Measurements from ENCODE around the gene OPALIN.

The OPALIN gene

DNA sequence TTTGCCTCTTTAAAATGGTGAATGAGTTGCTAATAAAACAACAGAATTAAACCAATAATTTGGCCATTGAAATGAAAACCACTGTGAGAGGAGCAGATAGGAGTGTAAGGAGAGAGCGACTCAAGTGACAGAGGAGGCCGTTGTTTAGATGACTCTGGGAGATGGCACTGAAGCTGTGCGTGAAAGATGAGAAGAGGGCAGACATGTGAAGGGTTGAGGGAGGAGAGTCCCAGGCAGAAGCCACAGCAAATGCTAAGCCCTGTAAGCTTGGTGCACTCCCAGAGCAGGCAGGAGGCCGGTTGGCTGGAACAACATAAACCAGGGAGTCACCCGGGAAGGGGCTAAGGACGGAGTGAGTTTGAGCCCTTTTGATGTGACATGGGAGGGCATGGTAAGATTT, 814 bp upstream of the OPALIN start:
- no peaks in the 10 kb centered on the region for H3K36me3 ChIP-seq (ENCODE audit: low read length)
- H3K27me3 ChIP-seq (ENCODE audit: low read length), result no peaks in the 10 kb centered on the region
- H3K9me3 ChIP-seq (ENCODE audit: insufficient read depth, low read length), result no peaks in the 10 kb centered on the region
- no peaks in the 10 kb centered on the region for H3K79me2 ChIP-seq (ENCODE audit: insufficient read depth, low read length)
- no peaks in the 10 kb centered on the region for H3F3A ChIP-seq (ENCODE audit: insufficient read depth)
- no peak for TF ChIP-seq EZH2phosphoT487 (conservative IDR thresholded peaks at IDR 0.05; ENCODE audit: low read length)
- TF ChIP-seq, protein P1, sequence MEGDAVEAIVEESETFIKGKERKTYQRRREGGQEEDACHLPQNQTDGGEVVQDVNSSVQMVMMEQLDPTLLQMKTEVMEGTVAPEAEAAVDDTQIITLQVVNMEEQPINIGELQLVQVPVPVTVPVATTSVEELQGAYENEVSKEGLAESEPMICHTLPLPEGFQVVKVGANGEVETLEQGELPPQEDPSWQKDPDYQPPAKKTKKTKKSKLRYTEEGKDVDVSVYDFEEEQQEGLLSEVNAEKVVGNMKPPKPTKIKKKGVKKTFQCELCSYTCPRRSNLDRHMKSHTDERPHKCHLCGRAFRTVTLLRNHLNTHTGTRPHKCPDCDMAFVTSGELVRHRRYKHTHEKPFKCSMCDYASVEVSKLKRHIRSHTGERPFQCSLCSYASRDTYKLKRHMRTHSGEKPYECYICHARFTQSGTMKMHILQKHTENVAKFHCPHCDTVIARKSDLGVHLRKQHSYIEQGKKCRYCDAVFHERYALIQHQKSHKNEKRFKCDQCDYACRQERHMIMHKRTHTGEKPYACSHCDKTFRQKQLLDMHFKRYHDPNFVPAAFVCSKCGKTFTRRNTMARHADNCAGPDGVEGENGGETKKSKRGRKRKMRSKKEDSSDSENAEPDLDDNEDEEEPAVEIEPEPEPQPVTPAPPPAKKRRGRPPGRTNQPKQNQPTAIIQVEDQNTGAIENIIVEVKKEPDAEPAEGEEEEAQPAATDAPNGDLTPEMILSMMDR (IDR thresholded peaks at IDR 0.05; ENCODE audit: insufficient read depth, low read length, poor library complexity, severe bottlenecking), result no peak
- H3K9ac ChIP-seq (ENCODE audit: low read length), result no peak overlapping the region
- H3K4me3 ChIP-seq (ENCODE audit: insufficient read depth, low read length, poor library complexity, severe bottlenecking), result no peak overlapping the region
- no peaks in the 10 kb centered on the region for H3K9me2 ChIP-seq (replicated peaks; ENCODE audit: insufficient read depth, low read length)
- no peak overlapping the region for H3K4me2 ChIP-seq (ENCODE audit: low read depth, low read length, poor library complexity, severe bottlenecking)
- H4K20me1 ChIP-seq (ENCODE audit: low read depth, low read length), result no peaks in the 10 kb centered on the region
- no peak overlapping the region for H2AFZ ChIP-seq (ENCODE audit: low read depth, low read length, severe bottlenecking)
- H3K27ac ChIP-seq (ENCODE audit: low read depth, low read length), result no peak overlapping the region

DNA sequence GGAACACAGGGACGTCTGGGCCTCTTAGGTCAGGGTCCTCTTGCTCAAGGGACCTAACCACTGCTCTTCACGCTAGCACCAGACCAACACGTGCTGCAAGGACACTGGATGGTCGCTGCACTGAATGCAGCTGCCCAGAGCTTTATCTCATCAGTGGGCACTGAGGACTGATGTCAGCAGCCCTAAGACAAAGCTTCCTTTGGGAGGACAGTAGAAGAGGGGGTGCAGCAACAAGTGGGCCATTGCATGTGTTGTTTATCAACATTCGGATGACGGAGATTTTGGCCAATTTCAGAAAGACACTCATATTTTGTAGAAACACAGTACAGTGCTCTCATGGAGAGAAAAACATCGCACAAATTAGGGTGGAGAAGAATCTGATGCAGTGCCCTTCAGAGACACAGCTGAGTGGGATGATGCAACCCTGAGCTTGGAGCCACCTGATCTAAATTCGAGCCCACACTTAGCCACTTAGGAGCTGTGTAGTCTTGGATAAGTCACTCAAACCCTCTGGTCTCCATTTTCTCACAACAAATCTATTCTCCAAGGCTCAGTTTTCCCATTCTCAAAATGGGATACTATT, 1.7 kb downstream of the OPALIN start:
- H3K27ac ChIP-seq (ENCODE audit: low read depth, low read length), result no peak overlapping the region

DNA sequence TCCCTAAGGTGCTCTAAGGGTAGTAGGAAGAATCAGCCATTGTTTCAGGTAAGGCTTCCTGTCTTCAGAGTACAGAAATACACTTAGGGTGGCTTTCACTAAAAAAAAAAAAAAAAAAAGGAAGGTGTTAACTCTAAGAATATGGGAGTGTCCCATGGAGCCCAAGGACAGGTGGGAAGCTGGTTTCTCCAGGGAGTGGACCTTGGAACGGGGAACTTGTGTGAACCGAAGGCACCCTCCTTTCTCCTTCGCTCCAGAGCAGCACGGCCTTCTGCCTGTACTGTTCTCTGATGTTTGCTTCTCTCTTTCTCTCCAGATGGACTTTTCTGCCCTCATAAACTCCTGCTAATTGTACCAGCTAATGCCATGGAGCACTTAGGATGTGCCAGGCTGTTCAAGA, 6.2 kb downstream of the OPALIN start:
- H3K27ac ChIP-seq (ENCODE audit: low read depth, low read length), result no peak overlapping the region
- TF ChIP-seq, protein P1 (IDR thresholded peaks at IDR 0.05; ENCODE audit: insufficient read depth, low read length, poor library complexity, severe bottlenecking), result no peak
- no peak for TF ChIP-seq EZH2phosphoT487 (conservative IDR thresholded peaks at IDR 0.05; ENCODE audit: low read length)

More for the DNA sequence above, 1.7 kb downstream of the OPALIN start:
- Histone ChIP-seq H3K4me3 (ENCODE audit: insufficient read depth, low read length, poor library complexity, severe bottlenecking) (no peak overlapping the region), H3K9me3 (ENCODE audit: insufficient read depth, low read length) (no peaks in the 10 kb centered on the region), H3K27me3 (ENCODE audit: low read length) (no peaks in the 10 kb centered on the region), H3K36me3 (ENCODE audit: low read length) (no peaks in the 10 kb centered on the region), H3K79me2 (ENCODE audit: insufficient read depth, low read length) (no peaks in the 10 kb centered on the region), H3F3A (ENCODE audit: insufficient read depth) (no peaks in the 10 kb centered on the region), H4K20me1 (ENCODE audit: low read depth, low read length) (no peaks in the 10 kb centered on the region), H2AFZ (ENCODE audit: low read depth, low read length, severe bottlenecking) (no peak overlapping the region), H3K9me2 (replicated peaks; ENCODE audit: insufficient read depth, low read length) (no peaks in the 10 kb centered on the region), H3K9ac (ENCODE audit: low read length) (no peak overlapping the region), H3K4me2 (ENCODE audit: low read depth, low read length, poor library complexity, severe bottlenecking) (no peak overlapping the region)
- no peak for TF ChIP-seq EZH2phosphoT487 (conservative IDR thresholded peaks at IDR 0.05; ENCODE audit: low read length)
- TF ChIP-seq, protein P1 (IDR thresholded peaks at IDR 0.05; ENCODE audit: insufficient read depth, low read length, poor library complexity, severe bottlenecking), result no peak

More for the DNA sequence above, 6.2 kb downstream of the OPALIN start:
- Histone ChIP-seq H3K9ac (ENCODE audit: low read length) (no peak overlapping the region), H3K4me3 (ENCODE audit: insufficient read depth, low read length, poor library complexity, severe bottlenecking) (no peak overlapping the region), H3K36me3 (ENCODE audit: low read length) (no peaks in the 10 kb centered on the region), H3K79me2 (ENCODE audit: insufficient read depth, low read length) (no peaks in the 10 kb centered on the region), H3K4me2 (ENCODE audit: low read depth, low read length, poor library complexity, severe bottlenecking) (no peak overlapping the region), H2AFZ (ENCODE audit: low read depth, low read length, severe bottlenecking) (no peak overlapping the region), H3F3A (ENCODE audit: insufficient read depth) (no peaks in the 10 kb centered on the region), H3K9me2 (replicated peaks; ENCODE audit: insufficient read depth, low read length) (no peaks in the 10 kb centered on the region), H3K27me3 (ENCODE audit: low read length) (no peaks in the 10 kb centered on the region), H4K20me1 (ENCODE audit: low read depth, low read length) (no peaks in the 10 kb centered on the region), H3K9me3 (ENCODE audit: insufficient read depth, low read length) (no peaks in the 10 kb centered on the region)

Measured in SU-DHL-6 (cell line).